A673 (cell line): ENCODE results near the gene MGMT. TPM values are rescaled to one million over a fixed set of nuclear protein-coding genes. Genes with fewer than 3 reads are reported as not detected.

Experiments used
- BruUV-seq: library from RNA; stranded (reverse); fragments of 400-500 nt; replicated peaks from 2 replicates; lab custom pipeline; 2021; lab: Mats Ljungman, UMichigan
- CTCF ChIA-PET: fragments of 300-600 bp; sonication (Branson Sonifier 250); formaldehyde crosslinking; loops from one replicate; lab custom pipeline; 2022; ENCODE audit warnings: antibody characterized with exemption; lab: Charles Lee
- POLR2A ChIA-PET: fragments of 300-600 bp; sonication (Branson Sonifier 250); formaldehyde crosslinking; loops from one replicate; lab custom pipeline; 2022; ENCODE audit warnings: antibody characterized with exemption; ENCODE audit not compliant: low non-redundant PET; lab: Charles Lee
- DNase-seq: peaks from one replicate; pipeline ENCODE4 v3.0.0-alpha.2; 2015; ENCODE audit warnings: low spot score
- H3K27ac ChIP-seq: fragments of 200-600 bp; sonication (generic); 2 replicates; pipeline ENCODE4 v1.5.1; 2016; ENCODE audit warnings: mixed run types, low read depth, mild to moderate bottlenecking, mixed read lengths, antibody characterized with exemption, low read length; ENCODE audit not compliant: poor library complexity, severe bottlenecking
- H3K27me3 ChIP-seq: fragments of 200-600 bp; sonication (generic); replicated peaks from 2 replicates; pipeline ENCODE4 v1.6.1; 2017; ENCODE audit warnings: mixed run types, low read depth, mild to moderate bottlenecking, mixed read lengths, antibody characterized with exemption, low read length; ENCODE audit not compliant: insufficient read depth, poor library complexity
- H3K36me3 ChIP-seq: fragments of 200-600 bp; sonication (generic); 2 replicates; pipeline ENCODE4 v1.6.1; 2016; ENCODE audit warnings: mixed run types, mild to moderate bottlenecking, mixed read lengths, antibody characterized with exemption, low read length; ENCODE audit not compliant: insufficient read depth, poor library complexity, severe bottlenecking
- H3K4me1 ChIP-seq: fragments of 200-600 bp; sonication (generic); 2 replicates; pipeline ENCODE4 v1.6.1; 2017; ENCODE audit warnings: mixed run types, mild to moderate bottlenecking, mixed read lengths, antibody characterized with exemption, low read length; ENCODE audit not compliant: insufficient read depth, poor library complexity, severe bottlenecking
- H3K4me3 ChIP-seq: fragments of 200-600 bp; sonication (generic); 2 replicates; pipeline ENCODE4 v1.5.1; 2016; ENCODE audit warnings: low read depth, mixed run types, mild to moderate bottlenecking, mixed read lengths, low read length; ENCODE audit not compliant: poor library complexity, severe bottlenecking
- H3K9me3 ChIP-seq: fragments of 200-600 bp; sonication (generic); 2 replicates; pipeline ENCODE4 v1.6.1; 2016; ENCODE audit warnings: mixed run types, low read depth, mild to moderate bottlenecking, mixed read lengths, antibody characterized with exemption, low read length; ENCODE audit not compliant: poor library complexity, severe bottlenecking
- EZH2 ChIP-seq: fragments of 200-600 bp; sonication (generic); IDR thresholded peaks from 2 replicates; pipeline ENCODE4 v1.6.1; 2017; ENCODE audit warnings: borderline replicate concordance, low read depth, mild to moderate bottlenecking, mixed read lengths, antibody characterized with exemption, low read length; ENCODE audit not compliant: poor library complexity, severe bottlenecking
- intact Hi-C: fragments of 100-400 bp; cut with micrococcal nuclease; formaldehyde crosslinking; loops from one replicate; pipeline ENCODE4 v1.10.0; 2022; ENCODE audit not compliant: unreplicated experiment
- total RNA-seq: library from RNA; stranded (reverse); gene quantifications from 2 replicates; pipeline ENCODE4 v1.2.3, GENCODE V29; 2021
- TF ChIP-seq, protein P1 (sequence below): fragments of 300-800, 200-600 bp; sonication (generic); conservative IDR thresholded peaks from 2 replicates; pipeline ENCODE4 v1.5.1; 2017; ENCODE audit warnings: low read depth, mild to moderate bottlenecking, antibody characterized with exemption, low read length, moderate library complexity, mixed read lengths

The MGMT gene
- total RNA-seq, 1 experiment from 2014 or later: 19.5 TPM

DNA sequence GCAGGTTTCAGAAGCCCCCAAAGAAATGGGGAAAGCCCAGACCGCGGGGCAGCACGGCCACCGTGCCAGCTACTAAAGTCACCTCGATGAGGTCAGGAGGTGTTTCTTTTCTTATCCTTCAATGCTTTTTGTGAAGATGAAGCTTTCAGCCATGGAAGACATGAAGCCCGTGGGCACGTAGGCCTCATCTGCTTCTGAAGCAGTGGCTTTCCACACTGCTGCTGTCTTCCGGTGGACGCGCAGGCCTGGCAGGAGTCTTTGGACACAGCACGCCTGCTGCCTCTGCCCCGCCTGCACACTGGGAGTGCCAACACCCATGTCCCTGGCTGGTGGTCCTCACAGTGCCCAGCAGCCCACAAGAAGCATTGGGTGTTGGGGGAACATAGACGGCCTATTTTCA lies 311.5 kb downstream of the MGMT start:
- POLR2A ChIA-PET: no interaction called here
- no peak overlapping the region for H3K27ac ChIP-seq
- BruUV-seq: no TSS peak

DNA sequence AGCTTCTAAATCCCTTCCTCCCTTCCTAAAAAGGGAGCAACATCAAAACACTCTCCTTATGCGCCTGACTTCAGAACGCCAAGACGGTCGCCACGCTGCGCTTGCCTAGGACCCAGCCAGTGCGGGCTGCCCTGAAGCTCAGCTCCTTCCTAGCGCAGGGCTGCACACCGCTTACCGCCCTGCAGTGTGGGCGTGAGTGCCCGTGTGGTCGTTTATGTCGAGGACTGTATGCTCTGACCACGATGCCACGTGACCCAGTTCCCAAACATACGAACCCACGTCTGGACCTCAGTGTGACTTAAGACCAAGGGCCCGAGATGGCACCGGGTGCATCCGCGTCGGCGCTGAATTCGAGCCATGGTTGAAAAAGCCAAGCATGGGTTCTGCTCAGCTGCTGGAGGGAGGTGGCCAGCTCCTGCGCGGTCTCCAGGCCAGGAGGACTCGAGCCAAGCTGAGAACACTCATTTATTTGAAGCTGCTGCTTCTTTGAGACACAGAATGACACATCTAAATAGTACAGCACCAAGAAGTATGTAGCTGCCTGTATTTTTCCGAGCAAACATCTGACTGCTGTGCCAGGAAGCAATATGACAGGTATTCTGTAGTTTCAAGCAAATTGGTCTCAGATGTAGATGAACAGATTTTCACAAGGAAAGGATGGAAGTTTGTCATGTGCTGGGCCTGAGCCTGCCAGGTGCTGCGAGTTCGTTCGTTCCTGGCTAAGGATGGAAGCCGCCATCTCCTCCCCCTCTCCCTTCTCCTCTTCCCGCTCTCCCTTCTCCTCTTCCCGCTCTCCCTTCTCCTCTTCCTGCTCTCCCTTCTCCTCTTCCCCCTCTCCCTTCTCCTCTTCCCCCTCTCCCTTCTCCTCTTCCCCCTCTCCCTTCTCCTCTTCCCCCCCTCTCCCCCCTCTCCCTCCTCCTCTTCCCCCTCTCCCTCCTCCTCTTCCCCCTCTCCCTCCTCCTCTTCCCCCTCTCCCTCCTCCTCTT lies 312.4 kb downstream of the MGMT start:
- TF ChIP-seq EZH2: no peak
- TF ChIP-seq, protein P1, sequence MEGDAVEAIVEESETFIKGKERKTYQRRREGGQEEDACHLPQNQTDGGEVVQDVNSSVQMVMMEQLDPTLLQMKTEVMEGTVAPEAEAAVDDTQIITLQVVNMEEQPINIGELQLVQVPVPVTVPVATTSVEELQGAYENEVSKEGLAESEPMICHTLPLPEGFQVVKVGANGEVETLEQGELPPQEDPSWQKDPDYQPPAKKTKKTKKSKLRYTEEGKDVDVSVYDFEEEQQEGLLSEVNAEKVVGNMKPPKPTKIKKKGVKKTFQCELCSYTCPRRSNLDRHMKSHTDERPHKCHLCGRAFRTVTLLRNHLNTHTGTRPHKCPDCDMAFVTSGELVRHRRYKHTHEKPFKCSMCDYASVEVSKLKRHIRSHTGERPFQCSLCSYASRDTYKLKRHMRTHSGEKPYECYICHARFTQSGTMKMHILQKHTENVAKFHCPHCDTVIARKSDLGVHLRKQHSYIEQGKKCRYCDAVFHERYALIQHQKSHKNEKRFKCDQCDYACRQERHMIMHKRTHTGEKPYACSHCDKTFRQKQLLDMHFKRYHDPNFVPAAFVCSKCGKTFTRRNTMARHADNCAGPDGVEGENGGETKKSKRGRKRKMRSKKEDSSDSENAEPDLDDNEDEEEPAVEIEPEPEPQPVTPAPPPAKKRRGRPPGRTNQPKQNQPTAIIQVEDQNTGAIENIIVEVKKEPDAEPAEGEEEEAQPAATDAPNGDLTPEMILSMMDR: no peak
- ChIA-PET POLR2A (no interaction called here), CTCF (no interaction called here)
- Histone ChIP-seq H3K27me3 (no peaks in the 10 kb centered on the region), H3K9me3 (no peaks in the 10 kb centered on the region), H3K27ac (no peak overlapping the region), H3K4me3 (no peak overlapping the region), H3K4me1 (no peaks in the 10 kb centered on the region), H3K36me3 (no peaks in the 10 kb centered on the region)
- DNase-seq: no peak
- intact Hi-C loops: no loop called here
- BruUV-seq: no TSS peak

More for the DNA sequence above, 311.5 kb downstream of the MGMT start:
- Histone ChIP-seq H3K4me3 (no peak overlapping the region), H3K4me1 (no peaks in the 10 kb centered on the region), H3K9me3 (no peaks in the 10 kb centered on the region), H3K27me3 (no peaks in the 10 kb centered on the region), H3K36me3 (no peaks in the 10 kb centered on the region)
- CTCF ChIA-PET: no interaction called here
- DNase-seq: no peak
- TF ChIP-seq, protein P1: no peak
- TF ChIP-seq EZH2: no peak
- intact Hi-C loops: no loop called here

DNA sequence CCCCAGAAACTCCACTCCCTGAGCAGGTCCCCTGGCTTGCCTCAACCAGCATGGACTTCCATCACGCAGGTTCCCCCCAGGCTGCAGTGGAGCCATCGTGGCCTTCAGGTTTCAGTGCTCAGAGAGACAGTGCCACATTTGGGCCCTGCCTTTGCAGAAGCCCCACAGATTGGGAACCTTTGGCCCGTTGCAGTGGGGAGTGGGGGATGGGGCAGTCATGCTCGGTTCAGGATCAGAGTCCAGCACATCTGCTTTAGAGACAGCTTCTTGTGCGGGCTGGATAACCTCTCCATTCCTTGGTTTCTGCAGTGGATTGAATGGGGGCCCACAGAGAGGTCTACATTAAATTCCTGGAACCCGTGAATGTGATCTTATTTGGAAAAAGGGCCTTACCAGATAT lies 313.2 kb downstream of the MGMT start:
- BruUV-seq: no TSS peak
- no peaks in the 10 kb centered on the region for H3K36me3 ChIP-seq
- H3K9me3 ChIP-seq: no peaks in the 10 kb centered on the region
- no peak overlapping the region for H3K4me3 ChIP-seq
- ChIA-PET POLR2A (no interaction called here), CTCF (no interaction called here)
- intact Hi-C loops: no loop called here
- TF ChIP-seq EZH2: no peak
- TF ChIP-seq, protein P1: no peak
- no peak overlapping the region for H3K27ac ChIP-seq
- no peaks in the 10 kb centered on the region for H3K27me3 ChIP-seq
- DNase-seq: no peak
- no peaks in the 10 kb centered on the region for H3K4me1 ChIP-seq
